Measurements from ENCODE around the gene CHST8.

Gene CHST8

DNA sequence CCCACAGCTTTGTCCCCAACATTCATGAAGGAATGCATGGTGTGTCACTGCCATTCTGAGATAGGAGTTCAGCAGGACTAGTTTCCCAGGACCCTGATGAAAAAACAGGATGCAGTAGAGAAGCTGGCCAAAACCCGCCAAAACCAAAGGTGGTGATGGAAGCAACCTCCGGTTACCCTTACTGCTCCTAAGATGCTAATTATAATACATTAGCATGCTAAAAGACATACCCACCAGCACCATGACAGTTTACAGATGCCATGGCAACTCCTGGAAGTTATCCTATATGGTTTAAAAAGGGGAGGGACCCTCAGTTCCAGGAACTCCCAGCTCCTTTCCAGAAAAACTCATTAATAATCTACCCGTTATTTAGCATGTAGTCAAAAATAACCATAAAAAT lies 115.0 kb downstream of the CHST8 start:
- H3K27me3 ChIP-seq, result peaks cover 0 to 17% (median 4%) of the 10 kb centered on the region in 11 experiments; a peak in 8 of 22 replicates
- no peak for TF ChIP-seq Cebpa-rat (IDR thresholded peaks at IDR 0.05)

DNA sequence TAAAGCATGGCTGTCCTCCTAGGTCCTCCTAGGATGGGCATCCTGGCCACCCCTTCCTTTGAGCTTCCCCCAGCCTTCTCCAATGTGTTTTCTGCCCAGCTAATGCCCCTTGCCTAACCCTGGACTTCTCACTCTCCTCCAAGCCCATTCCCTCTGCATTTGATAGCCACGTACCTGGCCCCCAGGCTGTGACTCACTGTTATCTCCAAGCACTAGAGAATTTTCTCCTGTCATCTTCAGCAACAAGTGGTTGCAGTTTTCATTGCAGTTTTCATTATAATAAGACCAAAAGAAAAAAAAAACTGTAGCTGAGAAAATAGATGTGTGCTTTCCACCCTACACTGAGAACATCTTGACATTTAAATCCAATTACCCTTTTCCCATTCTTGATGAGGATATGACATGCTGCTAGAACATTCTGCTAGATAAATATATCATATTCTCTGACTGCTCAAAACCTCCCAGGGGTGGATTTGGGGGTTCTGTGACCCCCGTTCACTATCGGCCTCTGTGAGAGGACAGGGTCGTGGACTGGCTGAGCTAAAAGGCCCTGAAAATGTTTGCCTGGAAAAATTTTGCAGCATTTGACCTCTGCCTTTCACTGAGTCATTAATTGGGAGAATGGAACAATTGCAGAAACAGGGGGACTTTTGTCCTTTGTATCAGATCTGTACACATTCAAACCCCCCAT lies 116.1 kb downstream of the CHST8 start:
- Histone ChIP-seq H3K9ac (no peak overlapping the region), H4K20me1 (peaks cover 0 to 46% (median 0%) of the 10 kb centered on the region in 11 experiments; a peak in 8 of 22 replicates), H3K36me3 (no peaks in the 10 kb centered on the region), H3K27me3 (peaks cover 0 to 17% (median 4%) of the 10 kb centered on the region in 11 experiments; a peak in 8 of 22 replicates), H3K4me3 (no peak overlapping the region), H3K4me1 (no peaks in the 10 kb centered on the region), H3K27ac (no peak overlapping the region), H3K9me3 (replicated peaks in 1 of 11) (peaks cover 0 to 3% (median 0%) of the 10 kb centered on the region in 11 experiments; a peak in 5 of 22 replicates), H3K4me2 (no peak overlapping the region)
- TF ChIP-seq Cebpa-rat (IDR thresholded peaks at IDR 0.05), result no peak

More for the DNA sequence above, 115.0 kb downstream of the CHST8 start:
- Histone ChIP-seq H3K4me3 (no peak overlapping the region), H3K9ac (no peak overlapping the region), H3K36me3 (no peaks in the 10 kb centered on the region), H4K20me1 (peaks cover 0 to 38% (median 0%) of the 10 kb centered on the region in 11 experiments; a peak in 8 of 22 replicates), H3K4me1 (no peaks in the 10 kb centered on the region), H3K4me2 (no peak overlapping the region), H3K27ac (no peak overlapping the region), H3K9me3 (replicated peaks in 1 of 11) (peaks cover 0 to 6% (median 0%) of the 10 kb centered on the region in 11 experiments; a peak in 5 of 22 replicates)

GRCh38 chr19:33740811-33741396 lies 119.2 kb downstream of the CHST8 start:
- Histone ChIP-seq H3K4me3 (no peak overlapping the region), H4K20me1 (peaks cover 0 to 49% (median 0%) of the 10 kb centered on the region in 11 experiments; a peak in 7 of 22 replicates), H3K36me3 (no peaks in the 10 kb centered on the region), H3K9me3 (replicated peaks in 1 of 11) (no peaks in the 10 kb centered on the region), H3K27ac (no peak overlapping the region), H3K4me2 (no peak overlapping the region), H3K27me3 (peaks cover 0 to 17% (median 4%) of the 10 kb centered on the region in 11 experiments; a peak in 9 of 22 replicates), H3K4me1 (no peaks in the 10 kb centered on the region), H3K9ac (no peak overlapping the region)
- no peak for TF ChIP-seq Cebpa-rat (IDR thresholded peaks at IDR 0.05)

GRCh38 chr19:33745297-33745696 lies 123.5 kb downstream of the CHST8 start:
- H3K4me1 ChIP-seq, result no peaks in the 10 kb centered on the region
- peaks cover 0 to 55% (median 0%) of the 10 kb centered on the region in 11 experiments; a peak in 8 of 22 replicates for H4K20me1 ChIP-seq
- H3K4me2 ChIP-seq, result no peak overlapping the region
- no peak overlapping the region for H3K4me3 ChIP-seq
- no peak for TF ChIP-seq Cebpa-rat (IDR thresholded peaks at IDR 0.05)
- peaks cover 0 to 4% (median 0%) of the 10 kb centered on the region in 11 experiments; a peak in 5 of 22 replicates for H3K27me3 ChIP-seq
- H3K36me3 ChIP-seq, result no peaks in the 10 kb centered on the region
- no peaks in the 10 kb centered on the region for H3K9me3 ChIP-seq (replicated peaks in 1 of 11)
- no peak overlapping the region for H3K27ac ChIP-seq
- no peak overlapping the region for H3K9ac ChIP-seq

GRCh38 chr19:33746159-33746558 lies 124.4 kb downstream of the CHST8 start:
- Histone ChIP-seq H3K9me3 (replicated peaks in 1 of 11) (no peaks in the 10 kb centered on the region), H3K4me1 (no peaks in the 10 kb centered on the region), H3K9ac (no peak overlapping the region)

DNA sequence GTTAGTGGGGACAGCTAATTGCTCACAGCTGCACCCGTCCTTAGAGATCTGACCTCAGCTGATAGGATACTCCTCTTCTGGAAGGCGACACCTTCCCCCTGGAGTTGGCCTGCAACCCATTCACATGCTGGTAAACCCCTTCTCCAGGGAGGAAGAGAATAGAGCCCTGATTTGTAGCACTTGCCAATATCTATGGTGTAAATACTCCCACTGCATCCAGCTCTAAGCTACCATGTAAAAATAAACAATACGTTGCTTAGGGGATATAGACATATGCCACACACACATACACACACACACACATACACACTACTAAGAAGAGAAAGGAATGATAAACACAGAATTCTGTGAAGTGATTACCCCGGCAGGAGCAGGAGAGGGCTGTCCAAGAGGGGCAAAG lies 125.5 kb downstream of the CHST8 start:
- Histone ChIP-seq H3K27me3 (peaks cover 0 to 3% (median 0%) of the 10 kb centered on the region in 11 experiments; a peak in 1 of 22 replicates), H3K4me3 (no peak overlapping the region), H3K4me1 (no peaks in the 10 kb centered on the region), H3K9me3 (replicated peaks in 1 of 11) (no peaks in the 10 kb centered on the region), H4K20me1 (peaks cover 0 to 41% (median 0%) of the 10 kb centered on the region in 11 experiments; a peak in 6 of 22 replicates), H3K27ac (no peak overlapping the region), H3K36me3 (no peaks in the 10 kb centered on the region), H3K4me2 (no peak overlapping the region), H3K9ac (no peak overlapping the region)
- no peak for TF ChIP-seq Cebpa-rat (IDR thresholded peaks at IDR 0.05)

More at GRCh38 chr19:33746159-33746558, 124.4 kb downstream of the CHST8 start:
- no peak for TF ChIP-seq Cebpa-rat (IDR thresholded peaks at IDR 0.05)
- H4K20me1 ChIP-seq, result peaks cover 0 to 53% (median 0%) of the 10 kb centered on the region in 11 experiments; a peak in 6 of 22 replicates
- no peaks in the 10 kb centered on the region for H3K36me3 ChIP-seq
- peaks cover 0 to 3% (median 0%) of the 10 kb centered on the region in 11 experiments; a peak in 1 of 22 replicates for H3K27me3 ChIP-seq
- H3K27ac ChIP-seq, result no peak overlapping the region
- H3K4me3 ChIP-seq, result no peak overlapping the region
- H3K4me2 ChIP-seq, result no peak overlapping the region

DNA sequence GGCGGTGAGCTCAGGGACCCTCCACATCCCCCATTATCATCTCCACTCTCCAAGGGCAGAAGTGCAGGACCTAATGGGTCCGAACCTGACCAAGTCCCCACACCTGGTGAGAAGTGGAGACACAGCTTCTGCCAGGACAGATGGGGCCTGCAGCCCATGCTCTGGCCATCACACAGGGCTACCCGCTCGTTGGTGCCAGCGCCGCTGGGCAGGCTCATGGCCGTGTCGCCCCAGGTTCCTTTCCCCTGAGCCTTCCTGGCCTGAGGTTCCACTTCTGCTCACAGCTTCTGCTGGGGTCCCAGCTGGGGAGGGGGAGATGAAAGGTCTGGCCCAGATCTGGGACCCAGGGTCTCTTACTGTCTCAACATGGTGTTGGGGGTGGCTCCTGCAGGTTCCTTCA lies 126.5 kb downstream of the CHST8 start:
- H4K20me1 ChIP-seq, result peaks cover 0 to 39% (median 0%) of the 10 kb centered on the region in 11 experiments; a peak in 5 of 22 replicates
- H3K4me2 ChIP-seq, result no peak overlapping the region
- no peaks in the 10 kb centered on the region for H3K4me1 ChIP-seq
- no peaks in the 10 kb centered on the region for H3K36me3 ChIP-seq
- no peak overlapping the region for H3K4me3 ChIP-seq
- no peak overlapping the region for H3K27ac ChIP-seq
- H3K9ac ChIP-seq, result no peak overlapping the region
- H3K27me3 ChIP-seq, result peaks cover 0 to 3% (median 0%) of the 10 kb centered on the region in 11 experiments; a peak in 1 of 22 replicates
- no peaks in the 10 kb centered on the region for H3K9me3 ChIP-seq (replicated peaks in 1 of 11)
- no peak for TF ChIP-seq Cebpa-rat (IDR thresholded peaks at IDR 0.05)

DNA sequence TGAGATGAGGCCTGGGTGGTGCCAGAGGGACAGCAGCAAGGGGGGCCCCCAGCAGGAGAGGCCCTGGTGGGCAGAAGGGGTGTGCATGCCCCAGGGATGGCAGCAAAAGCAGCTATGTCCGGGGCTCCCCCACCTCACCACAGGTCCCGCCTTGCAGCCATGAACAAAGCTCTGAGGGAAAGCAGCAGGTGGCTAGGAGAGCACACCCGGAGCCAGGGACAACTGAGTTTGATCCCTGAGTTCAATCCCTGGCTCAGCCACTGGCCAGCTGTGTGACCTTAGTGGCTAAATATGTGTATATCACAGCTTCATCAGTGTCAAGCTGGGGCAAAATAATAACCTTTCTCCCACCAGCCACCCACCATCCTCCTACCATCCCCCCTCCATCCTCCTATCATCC lies 127.3 kb downstream of the CHST8 start:
- Histone ChIP-seq H3K27ac (no peak overlapping the region), H3K27me3 (peaks cover 0 to 3% (median 0%) of the 10 kb centered on the region in 11 experiments; a peak in 1 of 22 replicates), H3K4me1 (no peaks in the 10 kb centered on the region), H3K9me3 (replicated peaks in 1 of 11) (no peaks in the 10 kb centered on the region), H3K4me2 (no peak overlapping the region), H3K4me3 (no peak overlapping the region), H3K36me3 (no peaks in the 10 kb centered on the region), H3K9ac (no peak overlapping the region), H4K20me1 (peaks cover 0 to 35% (median 0%) of the 10 kb centered on the region in 11 experiments; a peak in 5 of 22 replicates)
- TF ChIP-seq Cebpa-rat (IDR thresholded peaks at IDR 0.05), result no peak

- no peak overlapping the region for H3K27ac ChIP-seq
- no peaks in the 10 kb centered on the region for H3K9me3 ChIP-seq (replicated peaks in 1 of 11)
- H4K20me1 ChIP-seq, result peaks cover 0 to 30% (median 0%) of the 10 kb centered on the region in 11 experiments; a peak in 5 of 22 replicates
- H3K9ac ChIP-seq, result no peak overlapping the region
- H3K4me3 ChIP-seq, result no peak overlapping the region
- no peaks in the 10 kb centered on the region for H3K4me1 ChIP-seq
- H3K27me3 ChIP-seq, result peaks cover 0 to 3% (median 0%) of the 10 kb centered on the region in 11 experiments; a peak in 1 of 22 replicates
- TF ChIP-seq Cebpa-rat (IDR thresholded peaks at IDR 0.05), result no peak
- H3K4me2 ChIP-seq, result no peak overlapping the region
- no peaks in the 10 kb centered on the region for H3K36me3 ChIP-seq
Observed at GRCh38 chr19:33749619-33750175, 127.9 kb downstream of the CHST8 start.

All from BLaER1 treated with 17β-estradiol and CSF1 and Interleukin-3, amounts not matched to agents 10 nM and 100 nM (cell line).